ENCODE results near the gene OTOF.

- no peak for TF ChIP-seq EZH2 (IDR thresholded peaks at IDR 0.05; ENCODE audit: borderline replicate concordance, low read depth, low read length, poor library complexity, severe bottlenecking)
- TF ChIP-seq, protein P1, sequence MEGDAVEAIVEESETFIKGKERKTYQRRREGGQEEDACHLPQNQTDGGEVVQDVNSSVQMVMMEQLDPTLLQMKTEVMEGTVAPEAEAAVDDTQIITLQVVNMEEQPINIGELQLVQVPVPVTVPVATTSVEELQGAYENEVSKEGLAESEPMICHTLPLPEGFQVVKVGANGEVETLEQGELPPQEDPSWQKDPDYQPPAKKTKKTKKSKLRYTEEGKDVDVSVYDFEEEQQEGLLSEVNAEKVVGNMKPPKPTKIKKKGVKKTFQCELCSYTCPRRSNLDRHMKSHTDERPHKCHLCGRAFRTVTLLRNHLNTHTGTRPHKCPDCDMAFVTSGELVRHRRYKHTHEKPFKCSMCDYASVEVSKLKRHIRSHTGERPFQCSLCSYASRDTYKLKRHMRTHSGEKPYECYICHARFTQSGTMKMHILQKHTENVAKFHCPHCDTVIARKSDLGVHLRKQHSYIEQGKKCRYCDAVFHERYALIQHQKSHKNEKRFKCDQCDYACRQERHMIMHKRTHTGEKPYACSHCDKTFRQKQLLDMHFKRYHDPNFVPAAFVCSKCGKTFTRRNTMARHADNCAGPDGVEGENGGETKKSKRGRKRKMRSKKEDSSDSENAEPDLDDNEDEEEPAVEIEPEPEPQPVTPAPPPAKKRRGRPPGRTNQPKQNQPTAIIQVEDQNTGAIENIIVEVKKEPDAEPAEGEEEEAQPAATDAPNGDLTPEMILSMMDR (conservative IDR thresholded peaks at IDR 0.05; ENCODE audit: low read depth, low read length) = no peak
These were observed 13.7 kb upstream of the OTOF start for GRCh38 chr2:26491563-26492167.

Data from A673 (cell line).